Activated CD4-positive, alpha-beta T cell treated with anti-CD3 and anti-CD28 coated beads, Interleukin-2, amount 10 ng/mL, durations not matched to agents 7 days and 5 days (primary cell): ENCODE data around the gene MAP2K2. TPM values are rescaled to one million over a fixed set of nuclear protein-coding genes. Genes with fewer than 3 reads are reported as not detected.
A peak's percentile ranks its signal among the peaks of the same experiment; 100 is the strongest.
"Not testable (repeated sequence)": the region's sequence is repeated elsewhere in the genome, so short reads cannot be mapped to it uniquely, and the experiment has no call there.

Experiments used
- CTCF ChIA-PET: fragments of 350-600 bp; sonication (Branson Sonifier 250); formaldehyde crosslinking; loops from one replicate; lab custom pipeline; 2021; ENCODE audit warnings: antibody characterized with exemption; lab: Charles Lee
- POLR2A ChIA-PET: fragments of 350-600 bp; sonication (Branson Sonifier 250); formaldehyde crosslinking; loops from one replicate; lab custom pipeline; 2021; ENCODE audit warnings: antibody characterized with exemption; lab: Charles Lee
- DNase-seq: peaks from one replicate; pipeline ENCODE4 v3.0.0-alpha.2; 2020
- H3K27ac Mint-ChIP-seq: one replicate; pipeline ENCODE4 v1.8.0; 2021; ENCODE audit warnings: mild to moderate bottlenecking, moderate library complexity, mixed read lengths
- H3K27me3 Mint-ChIP-seq: one replicate; pipeline ENCODE4 v1.8.0; 2021; ENCODE audit warnings: mixed read lengths
- H3K36me3 Mint-ChIP-seq: one replicate; pipeline ENCODE4 v1.8.0; 2021; ENCODE audit warnings: low read depth, mixed read lengths
- H3K4me1 Mint-ChIP-seq: one replicate; pipeline ENCODE4 v1.8.0; 2021; ENCODE audit warnings: mixed read lengths
- H3K4me3 Mint-ChIP-seq: one replicate; pipeline ENCODE4 v1.8.0; 2021; ENCODE audit warnings: mild to moderate bottlenecking, moderate library complexity, mixed read lengths
- H3K9me3 Mint-ChIP-seq: one replicate; pipeline ENCODE4 v1.8.0; 2021; ENCODE audit warnings: mixed read lengths
- total RNA-seq, 2 experiments: library from RNA; stranded (reverse); gene quantifications; one replicate each; pipeline ENCODE4 v1.2.3, GENCODE V29; 2021

The MAP2K2 gene
- total RNA-seq, 2 experiments from 2014 or later: 175 to 202 TPM

- peaks cover 8% of the 10 kb centered on the region for H3K4me1 Mint-ChIP-seq
- no peaks in the 10 kb centered on the region for H3K36me3 Mint-ChIP-seq
- no peak overlapping the region for H3K27ac Mint-ChIP-seq
- peaks cover 10% of the 10 kb centered on the region for H3K27me3 Mint-ChIP-seq
- ChIA-PET POLR2A (no interaction called here), CTCF (interaction anchor here (2.3 kb wide), 1 partner anchor 16 kb away, joined by 5 read pairs; no protein-coding TSS in a partner anchor)
- no peak overlapping the region for H3K4me3 Mint-ChIP-seq
- H3K9me3 Mint-ChIP-seq: no peaks in the 10 kb centered on the region
- no peak for DNase-seq
Observed at GRCh38 chr19:4144666-4145249, 20.8 kb upstream of the MAP2K2 start.

GRCh38 chr19:4142916-4143315 is 19.0 kb upstream of the MAP2K2 start:
- H3K36me3 Mint-ChIP-seq, DNase-seq, H3K4me3 Mint-ChIP-seq, H3K9me3 Mint-ChIP-seq, POLR2A ChIA-PET: not testable (repeated sequence)
- H3K27me3 Mint-ChIP-seq: peaks cover 10% of the 10 kb centered on the region
- CTCF ChIA-PET: interaction anchor here (2.3 kb wide), 1 partner anchor 18 kb away, joined by 5 read pairs; no protein-coding TSS in a partner anchor
- peaks cover 15% of the 10 kb centered on the region for H3K4me1 Mint-ChIP-seq
- H3K27ac Mint-ChIP-seq: peak overlapping the region; percentile 13

- no peaks in the 10 kb centered on the region for H3K9me3 Mint-ChIP-seq
- peak; percentile 35 for DNase-seq
- H3K36me3 Mint-ChIP-seq: no peaks in the 10 kb centered on the region
- H3K4me1 Mint-ChIP-seq: peaks cover 15% of the 10 kb centered on the region
- H3K4me3 Mint-ChIP-seq: no peak overlapping the region
- H3K27ac Mint-ChIP-seq: no peak overlapping the region
- CTCF ChIA-PET: interaction anchor here (0.6 to 2.9 kb wide), 40 partner anchors 8 to 449 kb away, joined by 3 to 19 read pairs (median 4); partner anchors contain the start of genes CREB3L3, EEF2 and PIAS4
- H3K27me3 Mint-ChIP-seq: peaks cover 5% of the 10 kb centered on the region
- POLR2A ChIA-PET: interaction anchor here (0.6 kb wide), 1 partner anchor 66 kb away, joined by 3 read pairs; no protein-coding TSS in a partner anchor
Observed at GRCh38 chr19:4140237-4140711, 16.4 kb upstream of the MAP2K2 start.

- H3K27me3 Mint-ChIP-seq: peaks cover 5% of the 10 kb centered on the region
- DNase-seq: peak; percentile 91
- no peak overlapping the region for H3K27ac Mint-ChIP-seq
- ChIA-PET CTCF (interaction anchor here (0.6 to 2.9 kb wide), 36 partner anchors 9 to 386 kb away, joined by 3 to 19 read pairs (median 5); partner anchors contain the start of genes CREB3L3, EEF2 and PIAS4), POLR2A (interaction anchor here (0.6 kb wide), 1 partner anchor 65 kb away, joined by 3 read pairs; no protein-coding TSS in a partner anchor)
- H3K9me3 Mint-ChIP-seq: no peaks in the 10 kb centered on the region
- H3K36me3 Mint-ChIP-seq: no peaks in the 10 kb centered on the region
- no peak overlapping the region for H3K4me3 Mint-ChIP-seq
- peaks cover 15% of the 10 kb centered on the region for H3K4me1 Mint-ChIP-seq
Observed at GRCh38 chr19:4139614-4140236, 15.8 kb upstream of the MAP2K2 start.

- DNase-seq: no peak
- H3K27me3 Mint-ChIP-seq: peaks cover under 1% of the 10 kb centered on the region
- no peaks in the 10 kb centered on the region for H3K9me3 Mint-ChIP-seq
- H3K4me3 Mint-ChIP-seq: no peak overlapping the region
- ChIA-PET CTCF (interaction anchor here (0.8 to 2.9 kb wide), 4 partner anchors 9 to 153 kb away, joined by 4 to 19 read pairs (median 10); partner anchors contain the start of gene EEF2), POLR2A (no interaction called here)
- H3K27ac Mint-ChIP-seq: no peak overlapping the region
- no peaks in the 10 kb centered on the region for H3K36me3 Mint-ChIP-seq
- peaks cover 15% of the 10 kb centered on the region for H3K4me1 Mint-ChIP-seq
Observed at GRCh38 chr19:4138445-4138844, 14.5 kb upstream of the MAP2K2 start.

GRCh38 chr19:4136680-4137088 is 12.8 kb upstream of the MAP2K2 start:
- H3K36me3 Mint-ChIP-seq: no peaks in the 10 kb centered on the region
- H3K27ac Mint-ChIP-seq: no peak overlapping the region
- H3K4me3 Mint-ChIP-seq: no peak overlapping the region
- POLR2A ChIA-PET: no interaction called here
- no peaks in the 10 kb centered on the region for H3K9me3 Mint-ChIP-seq
- H3K4me1 Mint-ChIP-seq: peaks cover 15% of the 10 kb centered on the region
- no peak for DNase-seq
- CTCF ChIA-PET: no interaction called here
- H3K27me3 Mint-ChIP-seq: no peaks in the 10 kb centered on the region

- H3K4me3 Mint-ChIP-seq, H3K27ac Mint-ChIP-seq, DNase-seq, POLR2A ChIA-PET, H3K36me3 Mint-ChIP-seq, H3K9me3 Mint-ChIP-seq, H3K27me3 Mint-ChIP-seq: not testable (repeated sequence)
- CTCF ChIA-PET: interaction anchor here (0.6 to 1.0 kb wide), 2 partner anchors 19 to 78 kb away, joined by 4 to 5 read pairs; no protein-coding TSS in a partner anchor
- peaks cover 13% of the 10 kb centered on the region for H3K4me1 Mint-ChIP-seq
Observed at GRCh38 chr19:4135386-4135785, 11.5 kb upstream of the MAP2K2 start.

GRCh38 chr19:4134351-4134750 is 10.4 kb upstream of the MAP2K2 start:
- no peaks in the 10 kb centered on the region for H3K9me3 Mint-ChIP-seq
- H3K36me3 Mint-ChIP-seq: no peaks in the 10 kb centered on the region
- no peak overlapping the region for H3K27ac Mint-ChIP-seq
- H3K4me3 Mint-ChIP-seq: no peak overlapping the region
- peaks cover 3% of the 10 kb centered on the region for H3K4me1 Mint-ChIP-seq
- ChIA-PET POLR2A (no interaction called here), CTCF (interaction anchor here (1.0 kb wide), 1 partner anchor 20 kb away, joined by 4 read pairs; no protein-coding TSS in a partner anchor)
- H3K27me3 Mint-ChIP-seq: peaks cover 6% of the 10 kb centered on the region
- DNase-seq: no peak

- no peak for DNase-seq
- Mint-ChIP-seq H3K27me3 (peaks cover 6% of the 10 kb centered on the region), H3K4me1 (peaks cover 4% of the 10 kb centered on the region), H3K27ac (no peak overlapping the region), H3K9me3 (no peaks in the 10 kb centered on the region), H3K36me3 (no peaks in the 10 kb centered on the region), H3K4me3 (no peak overlapping the region)
- ChIA-PET CTCF (interaction anchor here (1.0 to 4.7 kb wide), 2 partner anchors 8 to 143 kb away, joined by 8 to 17 read pairs; no protein-coding TSS in a partner anchor), POLR2A (interaction anchor here (0.5 kb wide), 1 partner anchor 147 kb away, joined by 3 read pairs; no protein-coding TSS in a partner anchor)
Observed at GRCh38 chr19:4130744-4131438, 7.0 kb upstream of the MAP2K2 start.

- H3K27ac Mint-ChIP-seq, H3K9me3 Mint-ChIP-seq, DNase-seq, H3K36me3 Mint-ChIP-seq, H3K4me1 Mint-ChIP-seq, POLR2A ChIA-PET, H3K4me3 Mint-ChIP-seq, H3K27me3 Mint-ChIP-seq: not testable (repeated sequence)
- CTCF ChIA-PET: interaction anchor here (4.7 kb wide), 1 partner anchor 10 kb away, joined by 17 read pairs; no protein-coding TSS in a partner anchor
Observed at GRCh38 chr19:4129050-4129449, 5.1 kb upstream of the MAP2K2 start.

GRCh38 chr19:4127322-4127721 is 3.4 kb upstream of the MAP2K2 start:
- H3K27ac Mint-ChIP-seq, DNase-seq, H3K9me3 Mint-ChIP-seq, H3K4me3 Mint-ChIP-seq, H3K36me3 Mint-ChIP-seq, H3K27me3 Mint-ChIP-seq, POLR2A ChIA-PET: not testable (repeated sequence)
- CTCF ChIA-PET: interaction anchor here (4.7 kb wide), 1 partner anchor 12 kb away, joined by 17 read pairs; no protein-coding TSS in a partner anchor
- H3K4me1 Mint-ChIP-seq: peaks cover 18% of the 10 kb centered on the region

GRCh38 chr19:4124638-4125037 is 716 bp upstream of the MAP2K2 start:
- ChIA-PET CTCF (interaction anchor here (1.5 kb wide), 1 partner anchor 15 kb away, joined by 5 read pairs; no protein-coding TSS in a partner anchor), POLR2A (no interaction called here)
- Mint-ChIP-seq H3K4me3 (peak overlapping the region; percentile 55), H3K4me1 (peaks cover 26% of the 10 kb centered on the region), H3K27ac (no peak overlapping the region), H3K9me3 (no peaks in the 10 kb centered on the region), H3K36me3 (peaks cover 5% of the 10 kb centered on the region), H3K27me3 (no peaks in the 10 kb centered on the region)
- no peak for DNase-seq
